Ishikawa (cell line): ENCODE data around the gene CFAP46.

Experiments used
- CEBPB ChIP-seq: IDR thresholded peaks from 2 replicates; pipeline ENCODE4 v1.6.1; 2012
- CREB1 ChIP-seq: IDR thresholded peaks from 2 replicates; pipeline ENCODE4 v1.6.1; 2012; ENCODE audit warnings: low read depth
- EGR1 ChIP-seq: IDR thresholded peaks from 2 replicates; pipeline ENCODE4 v1.6.1; 2012
- EP300 ChIP-seq: IDR thresholded peaks from 2 replicates; pipeline ENCODE4 v1.6.1; 2012; ENCODE audit warnings: borderline replicate concordance
- FOXM1 ChIP-seq: IDR thresholded peaks from 2 replicates; pipeline ENCODE4 v1.6.1; 2012; ENCODE audit warnings: low read depth, borderline replicate concordance
- MAX ChIP-seq: IDR thresholded peaks from 2 replicates; pipeline ENCODE4 v1.6.1; 2012
- NFIC ChIP-seq: IDR thresholded peaks from 2 replicates; pipeline ENCODE4 v1.6.1; 2012
- RAD21 ChIP-seq: IDR thresholded peaks from 2 replicates; pipeline ENCODE4 v1.6.1; 2012; ENCODE audit warnings: low read depth
- REST ChIP-seq: IDR thresholded peaks from 2 replicates; pipeline ENCODE4 v1.6.1; 2012; ENCODE audit warnings: low read depth, mild to moderate bottlenecking
- TAF1 ChIP-seq: IDR thresholded peaks from 2 replicates; pipeline ENCODE4 v1.6.1; 2012; ENCODE audit warnings: low read depth, mild to moderate bottlenecking
- TCF12 ChIP-seq: IDR thresholded peaks from 2 replicates; pipeline ENCODE4 v1.6.1; 2012; ENCODE audit warnings: low read depth
- TEAD4 ChIP-seq: IDR thresholded peaks from 2 replicates; pipeline ENCODE4 v1.6.1; 2012
- USF1 ChIP-seq: IDR thresholded peaks from 2 replicates; pipeline ENCODE4 v1.6.1; 2012
- YY1 ChIP-seq: IDR thresholded peaks from 2 replicates; pipeline ENCODE4 v1.6.1; 2012; ENCODE audit warnings: low read depth
- ZBTB7A ChIP-seq: IDR thresholded peaks from 2 replicates; pipeline ENCODE4 v1.6.1; 2012; ENCODE audit warnings: low read depth

CFAP46 gene

GRCh38 chr10:132977076-132977475 is 34.7 kb upstream of the CFAP46 start:
- TF ChIP-seq TAF1 = no peak
- no peak for TF ChIP-seq FOXM1
- no peak for TF ChIP-seq CREB1
- TF ChIP-seq TEAD4 = no peak
- TF ChIP-seq NFIC = no peak
- no peak for TF ChIP-seq YY1
- TF ChIP-seq REST = no peak
- no peak for TF ChIP-seq RAD21

GRCh38 chr10:132975831-132976682 is 33.7 kb upstream of the CFAP46 start:
- TF ChIP-seq EP300 (no peak), TEAD4 (no peak), USF1 (no peak), REST (no peak), EGR1 (no peak), CEBPB (no peak), NFIC (no peak), YY1 (no peak), FOXM1 (no peak), RAD21 (no peak), CREB1 (no peak), MAX (no peak), TCF12 (no peak), TAF1 (no peak), ZBTB7A (no peak)

- TF ChIP-seq FOXM1 (no peak), REST (no peak), MAX (no peak), YY1 (no peak), USF1 (no peak), TCF12 (no peak), CEBPB (no peak), TEAD4 (no peak), CREB1 (no peak), EP300 (no peak)
Observed at GRCh38 chr10:132974886-132975830, 32.8 kb upstream of the CFAP46 start.

GRCh38 chr10:132974249-132974796 is 32.0 kb upstream of the CFAP46 start:
- TF ChIP-seq CEBPB (no peak), REST (no peak), TCF12 (no peak), RAD21 (no peak), ZBTB7A (no peak), CREB1 (no peak), TEAD4 (no peak), YY1 (no peak), USF1 (no peak)
